IPS DF 4.7 (cell line): ENCODE data around the gene SLC44A4.
"Not testable (repeated sequence)": the region's sequence is repeated elsewhere in the genome, so short reads cannot be mapped to it uniquely, and the experiment has no call there.

ENCODE experiments used
- DNase-seq: peaks from one replicate; pipeline ENCODE4 v3.0.0-alpha.2; 2013; ENCODE audit warnings: low spot score; ENCODE audit errors: extremely low read depth

The SLC44A4 gene

DNA sequence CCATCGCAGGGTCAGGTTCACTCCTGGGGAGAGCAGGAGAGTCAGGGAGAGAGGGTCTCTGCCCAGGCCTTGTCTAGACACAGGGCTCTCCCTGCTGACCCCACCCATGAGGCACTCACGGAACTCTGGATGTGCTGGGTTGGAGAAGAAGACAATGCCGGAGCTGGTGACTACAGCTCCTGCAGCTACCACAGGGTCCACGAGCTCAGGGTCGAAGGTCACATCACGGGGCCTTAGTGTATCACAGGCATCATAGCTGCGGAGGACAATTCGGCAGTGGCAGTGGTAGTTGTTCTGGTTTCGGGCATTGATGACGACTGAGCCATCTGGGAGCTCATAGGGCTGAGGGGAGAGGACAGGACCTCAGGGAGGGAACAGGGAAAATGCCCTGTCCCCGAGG is 18.9 kb downstream of the SLC44A4 start:
- no peak for DNase-seq

DNA sequence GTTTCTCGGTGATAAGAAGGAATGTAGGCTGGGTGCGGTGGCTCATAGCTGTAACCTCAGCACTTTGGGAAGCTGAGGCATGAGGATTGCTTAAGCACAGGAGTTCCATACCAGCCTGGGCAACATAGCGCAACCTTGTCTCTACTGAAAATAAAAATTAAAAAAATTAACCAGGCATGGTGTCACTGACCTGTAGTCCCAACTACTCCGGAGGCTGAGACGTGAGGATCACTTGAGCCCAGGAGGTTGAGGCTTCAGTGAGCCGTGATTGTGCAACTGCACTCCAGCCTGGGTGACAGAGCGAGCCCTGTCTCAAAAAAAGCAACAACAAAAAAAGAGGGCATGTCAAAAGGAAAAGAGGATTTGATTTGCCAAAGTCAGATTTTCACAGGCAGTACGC is 20.1 kb downstream of the SLC44A4 start:
- DNase-seq: no peak

DNA sequence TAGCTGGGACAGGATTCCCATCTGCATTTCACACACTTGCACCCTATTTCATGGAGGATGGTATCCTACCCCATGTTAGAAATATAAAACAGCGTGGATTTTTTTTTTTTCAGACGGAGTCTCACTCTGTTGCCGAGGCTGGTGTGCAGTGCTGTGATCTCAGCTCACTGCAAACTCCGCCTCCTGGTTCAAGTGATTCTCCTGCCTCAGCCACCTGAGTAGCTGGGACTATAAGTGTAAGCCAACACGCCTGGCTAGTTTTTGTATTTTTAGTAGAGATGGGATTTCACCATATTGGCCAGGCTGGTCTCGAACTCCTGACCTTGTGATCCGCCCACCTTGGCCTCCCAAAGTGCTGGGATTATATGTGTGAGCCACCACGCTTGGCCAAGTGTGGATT is 21.0 kb downstream of the SLC44A4 start:
- DNase-seq: not testable (repeated sequence)

DNA sequence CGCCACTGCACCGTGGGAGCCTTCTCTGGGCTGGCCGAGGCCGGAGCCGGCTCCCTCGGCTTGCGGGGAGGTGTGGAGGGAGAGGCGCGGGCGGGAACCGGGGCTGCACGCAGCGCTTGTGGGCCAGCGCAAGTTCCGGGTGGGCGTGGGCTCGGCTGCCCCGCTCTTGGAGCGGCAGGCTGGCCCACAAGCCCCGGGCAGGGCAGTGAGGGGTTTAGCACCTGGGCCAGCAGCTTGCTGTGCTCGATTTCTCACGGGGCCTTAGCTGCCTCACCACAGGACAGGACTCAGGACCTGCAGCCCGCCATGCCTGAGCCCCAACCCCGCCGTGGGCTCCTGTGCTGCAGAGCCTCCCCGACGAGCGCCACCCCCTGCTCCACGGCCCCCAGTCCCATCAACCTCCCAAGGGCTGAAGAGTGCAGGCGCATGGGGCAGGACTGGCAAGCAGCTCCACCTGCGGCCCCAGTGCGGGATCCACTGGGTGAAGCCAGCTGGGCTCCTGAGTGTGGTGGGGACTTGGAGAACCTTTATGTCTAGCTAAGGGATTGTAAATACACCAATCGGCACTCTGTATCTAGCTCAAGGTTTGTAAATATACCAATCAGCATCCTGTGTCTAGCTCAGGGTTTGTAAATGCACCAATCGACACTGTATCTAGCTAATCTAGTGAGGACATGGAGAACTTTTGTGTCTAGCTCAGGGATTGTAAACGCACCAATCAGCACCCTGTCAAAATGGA is 26.6 kb downstream of the SLC44A4 start:
- not testable (repeated sequence) for DNase-seq

DNA sequence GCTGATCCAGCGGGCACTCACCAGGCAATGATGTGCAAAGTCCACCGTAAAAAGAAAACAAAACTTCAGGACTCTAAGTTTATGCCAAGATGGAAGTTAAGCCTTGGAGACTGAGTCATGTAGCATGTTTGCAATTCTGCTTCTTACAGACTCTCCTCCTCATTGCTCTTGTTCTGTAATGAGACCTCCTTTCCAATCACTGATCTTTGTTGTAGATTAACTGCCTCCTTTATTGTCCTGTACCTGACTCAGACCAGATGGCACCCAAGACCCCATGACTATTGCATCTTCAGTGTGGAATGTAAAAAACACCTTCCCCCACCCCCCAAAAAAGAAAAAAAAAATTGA is 27.3 kb downstream of the SLC44A4 start:
- no peak for DNase-seq

DNA sequence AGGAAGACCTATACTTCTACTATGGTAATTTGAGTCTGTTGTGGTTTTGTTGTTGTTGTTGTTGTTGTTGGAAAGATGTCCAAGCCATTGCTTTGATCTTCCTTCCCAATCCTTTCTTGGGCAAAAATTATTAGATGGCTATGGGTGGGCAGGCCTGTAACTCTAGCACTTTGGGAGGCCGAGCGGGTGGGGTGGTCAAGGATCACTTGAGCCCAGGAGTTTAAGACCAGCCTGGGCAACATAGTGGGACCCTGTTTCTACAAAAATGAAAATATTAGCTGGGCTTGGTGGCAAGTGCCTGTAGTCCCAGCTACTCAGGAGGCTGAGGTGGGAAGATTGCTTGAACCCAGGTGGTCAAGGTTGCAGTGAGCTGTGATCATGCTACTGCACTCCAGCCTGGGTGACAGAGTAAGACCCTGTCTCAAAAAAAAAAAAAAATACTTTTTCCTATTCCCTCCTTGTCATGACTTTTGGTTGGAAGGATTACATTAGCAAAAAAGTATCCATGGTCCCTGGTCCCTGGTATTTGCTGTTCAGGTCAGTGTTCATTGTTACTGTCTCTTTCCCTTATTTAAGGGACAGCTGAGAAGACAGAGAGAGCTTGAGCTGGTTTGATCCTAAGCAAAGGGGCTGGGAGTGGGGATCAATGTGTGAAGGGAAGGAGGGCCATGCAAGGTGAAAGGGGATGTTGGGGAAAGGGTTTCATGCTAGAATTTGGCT is 27.9 kb downstream of the SLC44A4 start:
- no peak for DNase-seq

DNA sequence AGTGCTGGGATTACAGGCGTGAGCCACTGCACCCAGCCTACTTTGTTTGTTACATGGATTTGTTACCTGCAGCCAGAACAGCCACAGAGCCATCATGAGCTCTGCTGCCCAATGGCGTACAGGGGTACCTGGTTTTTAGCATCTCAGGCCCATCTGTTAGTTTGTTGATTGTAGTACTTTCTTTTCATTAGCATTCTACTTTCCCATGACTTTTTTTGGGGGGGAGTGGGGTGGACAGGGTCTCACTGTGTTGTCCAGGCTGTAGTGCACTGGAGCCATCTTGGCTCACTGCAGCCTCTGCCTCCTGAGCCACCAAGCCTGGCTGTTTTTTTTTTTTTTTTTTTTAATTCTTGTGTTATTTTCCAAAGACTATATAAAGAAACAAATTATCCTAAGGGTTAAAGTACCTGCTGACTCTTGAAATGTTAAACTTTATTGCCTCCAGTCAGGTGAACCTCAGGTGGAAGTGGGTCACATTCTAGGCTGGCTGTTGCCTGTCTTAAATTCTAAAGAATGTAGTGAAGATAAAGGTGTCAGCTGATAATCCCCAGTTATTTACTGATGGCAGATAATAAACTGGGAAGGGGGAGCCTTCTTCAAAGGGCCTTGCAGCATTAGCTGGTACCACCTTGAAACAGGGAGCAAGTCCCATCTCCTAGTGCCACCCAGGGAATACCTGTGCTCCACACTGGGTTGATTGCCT is 31.4 kb downstream of the SLC44A4 start:
- no peak for DNase-seq

DNA sequence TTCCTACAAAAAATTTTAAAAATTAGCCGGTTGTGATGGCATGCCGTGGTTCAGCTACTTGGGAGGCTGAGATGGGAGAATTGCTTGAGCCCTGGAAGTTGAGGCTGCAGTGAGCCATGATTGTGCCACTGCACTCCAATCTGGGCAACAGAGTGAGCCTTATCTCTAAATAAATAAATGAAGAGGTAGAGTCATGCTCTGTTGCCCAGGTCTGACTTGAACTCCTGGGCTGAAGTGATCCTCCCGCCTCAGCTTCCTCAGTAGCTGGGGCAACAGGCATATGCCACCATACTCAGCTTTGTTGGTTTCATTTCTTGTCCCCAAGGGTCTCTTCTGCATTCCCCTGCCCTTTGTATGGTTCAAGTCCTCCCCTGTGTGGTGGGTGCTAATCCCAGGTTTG is 34.3 kb downstream of the SLC44A4 start:
- no peak for DNase-seq

DNA sequence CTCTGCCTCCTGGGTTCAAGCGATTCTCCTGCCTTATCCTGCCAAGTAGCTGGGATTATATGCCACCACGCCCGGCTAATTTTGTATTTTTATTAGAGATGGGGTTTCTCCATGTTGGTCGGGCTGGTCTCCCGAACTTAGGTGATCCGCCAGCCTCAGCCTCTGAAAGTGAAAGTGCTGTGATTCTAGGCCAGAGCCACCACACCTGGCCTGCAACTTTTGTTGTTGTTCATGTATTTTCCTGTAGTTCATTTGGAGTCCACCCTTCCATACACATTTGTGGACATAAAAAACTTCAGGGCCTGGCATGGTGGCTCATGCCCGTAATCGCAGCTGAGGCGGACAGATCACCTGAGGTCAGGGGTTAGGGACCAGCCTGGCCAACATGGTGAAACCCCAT is 36.7 kb downstream of the SLC44A4 start:
- no peak for DNase-seq

DNA sequence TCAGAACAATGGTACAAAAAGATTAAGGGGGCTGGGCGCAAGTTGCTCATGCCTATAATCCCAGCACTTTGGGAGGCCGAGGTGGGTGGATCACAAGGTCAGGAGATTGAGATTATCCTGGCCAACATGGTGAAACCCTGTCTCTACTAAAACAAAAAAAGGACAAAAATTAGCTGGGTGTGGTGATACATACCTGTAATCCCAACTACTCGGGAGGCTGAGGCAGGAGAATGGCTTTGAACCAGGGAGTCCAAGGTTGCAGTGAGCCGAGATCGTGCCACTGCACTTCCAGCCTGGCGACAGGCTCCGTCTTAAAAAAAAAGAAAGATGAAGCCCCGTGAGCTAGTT is 39.0 kb downstream of the SLC44A4 start:
- not testable (repeated sequence) for DNase-seq

DNA sequence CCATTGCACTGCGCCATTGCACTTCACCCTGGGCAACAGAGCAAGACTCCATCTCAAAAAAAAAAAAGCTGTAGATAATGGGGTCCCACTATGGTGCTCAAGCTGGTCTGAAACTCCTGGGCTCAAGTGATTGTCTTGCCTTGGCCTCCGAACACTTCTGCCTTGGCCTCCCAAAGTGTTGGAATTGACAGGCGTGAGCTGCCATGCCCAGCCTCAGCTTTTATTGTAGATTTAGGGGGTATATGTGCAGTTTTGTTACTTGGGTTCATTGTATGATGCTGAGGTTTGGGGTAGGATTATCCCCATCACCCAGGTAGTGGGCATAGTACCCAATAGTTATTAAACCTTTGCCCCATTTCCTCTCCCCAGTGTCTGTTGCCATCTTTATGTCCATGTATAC is 39.8 kb downstream of the SLC44A4 start:
- DNase-seq: no peak

DNA sequence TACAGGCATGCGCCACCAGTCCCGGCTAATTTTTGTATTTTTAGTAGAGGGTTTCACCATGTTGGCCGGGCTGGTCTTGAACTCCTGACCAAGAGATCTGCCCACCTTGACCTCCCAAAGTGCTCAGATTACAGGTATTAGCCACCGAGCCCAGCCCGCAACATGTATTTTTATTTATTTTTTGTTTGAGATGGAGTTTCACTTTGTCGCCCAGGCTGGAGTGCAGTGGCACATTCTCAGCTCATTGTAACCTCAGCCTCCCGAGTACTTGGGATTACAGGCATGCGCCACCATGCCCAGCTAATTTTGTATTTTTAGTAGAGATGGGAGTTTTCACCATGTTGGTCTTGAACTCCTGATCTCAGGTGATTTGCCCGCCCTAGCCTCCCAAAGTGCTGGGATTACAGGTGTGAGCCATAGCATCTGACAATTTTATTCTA is 40.7 kb downstream of the SLC44A4 start:
- DNase-seq: not testable (repeated sequence)

DNA sequence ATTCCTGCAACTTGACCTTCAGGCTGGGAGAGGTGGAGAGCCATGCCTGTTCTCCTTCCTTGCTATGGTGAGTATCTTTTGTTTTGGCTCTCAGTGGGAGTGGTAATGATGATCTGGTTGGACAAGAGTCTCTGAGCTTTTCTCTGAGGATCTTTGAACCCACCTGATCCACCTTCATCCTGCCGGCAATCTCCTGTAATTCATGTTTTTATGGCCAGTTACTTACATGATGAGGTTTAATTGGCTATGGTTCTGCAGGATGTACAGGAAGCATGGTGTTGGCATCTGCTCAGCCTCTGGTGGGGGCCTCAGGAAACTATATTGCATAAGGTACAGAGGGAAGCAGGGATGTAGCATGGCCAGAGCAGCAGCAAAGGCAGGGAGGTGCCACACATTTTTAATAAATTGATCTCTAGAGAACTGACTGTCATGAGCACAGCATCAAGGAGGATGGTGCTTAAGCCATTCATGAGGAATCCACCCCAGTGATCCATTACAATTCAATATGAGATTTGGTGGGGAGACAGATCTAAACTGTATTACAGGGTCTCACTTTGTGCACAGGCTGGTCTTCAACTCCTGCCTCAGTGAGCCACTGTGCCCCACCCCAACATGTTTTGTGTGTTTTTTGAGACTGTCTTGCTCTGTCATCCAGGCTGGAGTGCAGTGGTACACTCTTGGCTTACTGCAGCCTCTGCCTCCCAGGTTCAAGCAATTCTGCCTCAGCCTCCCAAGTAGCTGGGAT is 41.3 kb downstream of the SLC44A4 start:
- no peak for DNase-seq

DNA sequence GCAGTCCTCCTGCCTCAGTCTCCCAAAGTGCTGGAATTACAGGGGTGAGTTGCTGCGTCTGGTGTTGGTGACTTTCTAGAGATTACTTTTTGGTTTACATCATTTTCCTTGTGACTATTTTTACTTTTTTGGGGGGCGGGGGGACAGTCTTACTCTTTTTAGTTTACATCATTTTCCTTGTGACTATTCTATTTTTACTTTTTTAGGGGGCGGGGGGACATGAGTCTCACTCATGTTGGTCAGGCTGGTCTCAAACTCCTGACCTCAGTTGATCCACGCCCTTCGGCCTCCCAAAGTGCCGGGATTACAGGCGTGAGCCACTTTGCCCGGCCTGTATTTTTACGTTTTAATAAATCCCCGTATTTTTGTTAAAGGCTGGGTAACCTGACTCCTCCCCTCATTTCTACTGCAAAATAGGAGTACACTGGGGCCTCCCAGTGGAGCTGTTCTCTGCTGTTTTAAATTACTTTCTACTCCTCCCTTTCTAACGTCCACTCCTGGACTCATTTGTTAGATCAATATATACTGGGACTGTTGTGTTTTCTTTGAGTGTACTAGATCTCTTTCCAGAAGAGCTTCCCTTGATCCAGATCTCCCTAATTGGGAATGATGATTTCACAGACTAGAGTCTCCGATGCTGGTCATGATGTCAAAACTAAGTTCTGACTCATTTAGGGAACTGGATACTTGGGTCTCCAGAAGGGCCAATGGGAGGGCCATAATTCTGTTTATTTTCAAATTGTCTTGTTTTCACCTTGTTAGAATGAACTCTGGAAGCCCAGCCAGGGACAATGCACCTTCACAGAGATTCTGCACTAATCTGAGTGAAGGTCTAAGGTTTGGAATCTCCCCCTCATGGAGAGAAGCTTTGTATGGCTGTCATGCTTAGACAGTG is 42.1 kb downstream of the SLC44A4 start:
- DNase-seq: no peak

DNA sequence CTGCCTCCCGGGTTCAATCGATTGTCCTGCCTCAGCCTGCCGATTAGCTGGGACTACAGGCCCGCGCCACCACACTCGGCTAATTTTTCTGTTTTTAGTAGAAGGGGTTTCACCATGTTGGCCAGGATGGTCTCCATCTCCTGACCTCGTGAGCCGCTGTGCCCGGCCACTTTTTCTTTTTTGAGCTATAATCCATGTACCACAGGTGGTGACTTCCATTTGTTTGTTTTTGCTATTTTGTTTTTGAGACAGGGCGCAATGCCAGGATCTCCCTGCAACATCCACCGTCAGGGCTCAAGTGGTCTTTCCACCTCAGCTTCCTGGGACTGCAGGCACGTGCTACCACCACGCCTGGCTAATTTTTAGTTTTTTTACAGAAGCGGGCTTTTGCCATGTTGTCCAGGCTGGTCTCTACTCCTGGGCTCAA is 42.7 kb downstream of the SLC44A4 start:
- no peak for DNase-seq

DNA sequence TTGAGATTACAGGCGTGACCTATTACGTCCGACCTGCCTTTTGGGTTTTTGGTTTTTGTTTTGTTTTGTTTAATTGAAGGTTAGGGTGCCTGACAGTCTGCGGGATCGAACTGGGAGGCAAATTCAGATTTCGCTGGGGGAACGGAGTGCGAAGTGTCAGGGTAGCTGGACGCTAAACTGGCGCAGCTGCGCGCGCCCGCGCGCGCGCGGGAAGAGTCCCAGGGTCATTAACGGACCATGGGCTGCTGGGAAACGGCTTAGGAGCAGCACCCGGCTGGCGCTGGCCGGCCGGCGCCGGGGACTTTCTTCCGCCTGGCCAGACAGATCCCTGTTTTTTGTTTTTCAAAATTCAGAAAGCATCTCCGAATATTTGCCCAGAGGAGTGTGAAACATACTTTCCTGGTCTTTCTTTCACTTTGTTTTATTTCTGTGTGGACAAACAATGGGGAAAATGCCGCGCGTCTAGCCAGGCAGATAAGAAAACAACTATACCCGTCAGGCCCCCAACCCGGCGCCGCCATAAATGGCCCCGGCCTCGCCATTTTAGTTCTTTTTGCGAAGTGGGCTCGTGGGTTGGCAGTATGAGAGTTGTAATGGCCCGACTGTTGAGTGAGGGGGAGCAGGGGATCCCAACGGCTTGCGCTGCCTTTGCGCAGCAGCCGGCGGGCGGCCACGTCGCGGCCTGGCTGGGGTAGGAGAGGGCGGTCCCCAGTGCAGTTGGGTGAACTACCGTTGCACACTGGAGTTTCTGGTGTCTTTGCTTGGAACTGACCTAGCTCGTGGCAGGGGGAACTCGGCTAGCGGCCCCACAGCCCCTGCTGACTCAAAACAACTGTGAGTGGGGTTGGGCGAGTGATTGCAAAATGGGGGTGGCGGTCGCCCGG is 44.2 kb downstream of the SLC44A4 start:
- DNase-seq: no peak

DNA sequence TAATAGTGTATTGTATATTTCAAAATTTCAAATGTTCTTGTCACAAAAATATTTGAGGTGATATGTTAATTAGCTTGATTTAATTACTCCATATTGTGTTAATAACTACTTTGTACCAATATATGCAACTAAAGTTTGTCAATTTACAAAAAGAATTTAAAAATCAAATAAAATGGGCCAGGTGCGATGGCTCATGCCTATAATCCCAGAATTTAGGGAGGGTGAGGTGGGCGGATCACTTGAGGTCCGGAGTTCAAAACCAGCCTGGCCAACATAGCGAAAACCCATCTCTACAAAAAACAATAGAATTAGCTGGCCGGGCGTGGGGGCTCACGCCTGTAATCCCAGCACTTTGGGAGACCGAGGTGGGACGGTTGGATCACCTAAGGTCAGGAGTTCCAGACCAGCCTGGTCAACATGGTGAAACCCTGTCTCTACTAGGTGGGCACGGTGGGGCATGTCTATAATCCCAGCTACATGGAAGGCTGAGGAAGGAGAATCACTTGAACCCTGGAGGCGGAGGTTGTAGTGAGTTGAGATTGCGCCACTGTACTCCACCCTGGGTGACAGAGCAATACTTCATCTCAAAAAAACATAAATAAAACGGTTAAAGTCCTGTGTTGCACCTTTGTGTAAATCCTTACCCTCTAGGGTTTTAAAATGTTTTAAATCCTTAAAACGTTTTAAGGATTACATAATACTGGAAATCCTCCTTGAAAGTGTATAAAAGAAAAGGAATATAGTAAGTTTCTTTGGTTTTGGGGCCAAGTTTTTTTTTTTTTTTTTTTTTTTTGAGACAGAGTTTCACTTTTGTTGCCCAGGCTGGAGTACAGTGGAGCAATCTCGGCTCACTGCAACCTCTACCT is 47.2 kb downstream of the SLC44A4 start:
- no peak for DNase-seq

DNA sequence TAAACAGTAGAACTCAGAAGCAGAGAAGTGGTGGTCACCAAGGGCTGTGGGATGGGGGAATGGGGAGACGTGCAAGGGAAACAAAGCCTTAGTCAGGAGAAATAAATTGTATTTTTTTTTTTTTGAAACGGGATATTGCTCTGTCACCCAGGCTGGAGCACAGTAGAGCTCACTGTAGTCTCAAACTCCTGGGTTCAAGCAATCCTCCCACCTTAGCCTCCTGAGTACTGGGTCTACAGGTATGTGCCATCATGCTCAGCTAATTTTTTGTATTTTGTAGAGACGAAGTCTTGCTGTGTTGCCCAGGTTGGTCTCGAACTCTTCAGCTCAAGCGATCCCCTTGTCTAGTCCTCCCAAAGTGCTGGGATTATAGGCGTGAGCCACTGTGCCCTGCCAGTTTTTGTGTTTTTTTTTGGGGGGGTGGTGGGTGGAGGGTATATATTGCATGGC is 47.9 kb downstream of the SLC44A4 start:
- DNase-seq: no peak
